HG02938 (cell line): ENCODE results near the gene NTM.
A peak's percentile ranks its signal among the peaks of the same experiment; 100 is the strongest.

ENCODE experiments used
- ATAC-seq: cut with Tn5 transposase; IDR thresholded peaks from one replicate; pipeline ENCODE4 v1.9.1; 2021; ENCODE audit warnings: mild to moderate bottlenecking, moderate library complexity; ENCODE audit not compliant: unreplicated experiment

Gene NTM

GRCh38 chr11:132075447-132075846 is 705.0 kb downstream of the NTM start:
- no peak for ATAC-seq

- ATAC-seq: no peak
Measured at GRCh38 chr11:132077416-132077815, 707.0 kb downstream of the NTM start.

GRCh38 chr11:132078264-132079076 is 708.1 kb downstream of the NTM start:
- ATAC-seq: no peak

GRCh38 chr11:132080127-132080526 is 709.7 kb downstream of the NTM start:
- no peak for ATAC-seq

GRCh38 chr11:132082566-132082965 is 712.2 kb downstream of the NTM start:
- no peak for ATAC-seq

- ATAC-seq: no peak
Measured at GRCh38 chr11:132084433-132084832, 714.0 kb downstream of the NTM start.

- ATAC-seq: no peak
Measured at GRCh38 chr11:132087148-132087547, 716.7 kb downstream of the NTM start.

GRCh38 chr11:132088551-132088950 is 718.1 kb downstream of the NTM start:
- no peak for ATAC-seq

- ATAC-seq: no peak
Measured at GRCh38 chr11:132093536-132094259, 723.3 kb downstream of the NTM start.

- ATAC-seq: no peak
Measured at GRCh38 chr11:132094598-132094997, 724.2 kb downstream of the NTM start.

GRCh38 chr11:132095230-132096131 is 725.1 kb downstream of the NTM start:
- ATAC-seq: no peak

- ATAC-seq: no peak
Measured at GRCh38 chr11:132096132-132096825, 725.9 kb downstream of the NTM start.

GRCh38 chr11:132099692-132100091 is 729.3 kb downstream of the NTM start:
- ATAC-seq: peak; percentile 84

- no peak for ATAC-seq
Measured at GRCh38 chr11:132100583-132100982, 730.2 kb downstream of the NTM start.

- no peak for ATAC-seq
Measured at GRCh38 chr11:132101881-132102280, 731.5 kb downstream of the NTM start.

- ATAC-seq: no peak
Measured at GRCh38 chr11:132103021-132103420, 732.6 kb downstream of the NTM start.

- ATAC-seq: no peak
Measured at GRCh38 chr11:132106096-132106982, 735.9 kb downstream of the NTM start.

GRCh38 chr11:132111316-132111715 is 740.9 kb downstream of the NTM start:
- ATAC-seq: no peak

GRCh38 chr11:132111838-132112237 is 741.4 kb downstream of the NTM start:
- ATAC-seq: no peak

- no peak for ATAC-seq
Measured at GRCh38 chr11:132112846-132113245, 742.4 kb downstream of the NTM start.
